ENCODE results near the gene SLC24A3. TPM values are rescaled to one million over a fixed set of nuclear protein-coding genes. Genes with fewer than 3 reads are reported as not detected.

Gene SLC24A3
- total RNA-seq, 2 experiments from 2014 or later, result not detected

- POLR2A ChIA-PET, result no interaction called here
- peaks cover 14% of the 10 kb centered on the region for H3K4me1 Mint-ChIP-seq
- no peak for DNase-seq
- H3K36me3 Mint-ChIP-seq (ENCODE audit: low read depth), result no peaks in the 10 kb centered on the region
- no peak overlapping the region for H3K4me3 Mint-ChIP-seq
- no peaks in the 10 kb centered on the region for H3K27me3 Mint-ChIP-seq
- H3K27ac Mint-ChIP-seq, result no peak overlapping the region
- CTCF ChIA-PET, result no interaction called here
- no peaks in the 10 kb centered on the region for H3K9me3 Mint-ChIP-seq
These were observed 239.5 kb downstream of the SLC24A3 start for GRCh38 chr20:19451923-19452295.

DNA sequence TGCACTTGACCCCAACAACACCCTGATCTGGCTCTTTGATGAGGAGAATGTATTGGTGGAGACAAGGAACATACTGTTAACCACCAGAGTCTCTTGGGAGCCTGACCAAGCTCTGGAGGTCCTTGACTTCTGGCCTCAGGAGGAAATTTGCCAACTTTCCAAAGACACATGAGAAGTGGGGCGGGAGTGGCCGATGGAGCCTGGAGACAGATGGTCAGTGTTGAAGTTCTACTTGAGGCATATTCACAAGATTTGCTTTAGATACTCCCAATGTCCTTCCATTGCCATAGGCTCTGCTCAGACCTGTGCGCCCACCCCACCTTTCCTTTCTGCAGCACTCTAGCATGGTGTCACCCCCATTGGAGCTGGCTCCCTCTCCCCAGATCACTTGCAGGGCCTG is 241.0 kb downstream of the SLC24A3 start:
- Mint-ChIP-seq H3K27ac (no peak overlapping the region), H3K4me1 (peaks cover 16% of the 10 kb centered on the region), H3K9me3 (no peaks in the 10 kb centered on the region), H3K36me3 (ENCODE audit: low read depth) (no peaks in the 10 kb centered on the region), H3K4me3 (no peak overlapping the region), H3K27me3 (no peaks in the 10 kb centered on the region)
- no peak for DNase-seq
- ChIA-PET POLR2A (no interaction called here), CTCF (no interaction called here)

DNA sequence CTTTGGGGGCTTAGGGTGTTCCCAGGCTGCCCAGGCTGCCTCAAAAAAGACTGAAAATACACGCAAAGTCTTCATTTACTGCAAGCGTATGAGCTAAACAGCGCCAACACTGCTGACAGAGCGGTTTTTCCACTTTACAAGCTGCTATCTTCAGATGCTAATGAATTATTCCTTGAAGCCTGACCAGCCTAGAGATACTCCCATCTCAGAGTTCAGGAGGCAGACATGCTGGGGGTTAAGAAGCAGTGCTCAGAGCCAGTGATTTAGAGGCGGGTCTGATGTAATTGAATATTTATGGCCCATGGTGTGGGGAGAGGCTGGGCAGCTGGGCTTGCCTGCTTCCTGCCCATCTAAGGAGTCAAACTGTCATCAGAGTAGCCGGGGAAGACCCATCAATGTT is 241.4 kb downstream of the SLC24A3 start:
- ChIA-PET CTCF (no interaction called here), POLR2A (no interaction called here)
- H3K4me1 Mint-ChIP-seq, result peaks cover 16% of the 10 kb centered on the region
- H3K27me3 Mint-ChIP-seq, result no peaks in the 10 kb centered on the region
- H3K36me3 Mint-ChIP-seq (ENCODE audit: low read depth), result no peaks in the 10 kb centered on the region
- DNase-seq, result no peak
- H3K4me3 Mint-ChIP-seq, result no peak overlapping the region
- no peaks in the 10 kb centered on the region for H3K9me3 Mint-ChIP-seq
- H3K27ac Mint-ChIP-seq, result no peak overlapping the region

DNA sequence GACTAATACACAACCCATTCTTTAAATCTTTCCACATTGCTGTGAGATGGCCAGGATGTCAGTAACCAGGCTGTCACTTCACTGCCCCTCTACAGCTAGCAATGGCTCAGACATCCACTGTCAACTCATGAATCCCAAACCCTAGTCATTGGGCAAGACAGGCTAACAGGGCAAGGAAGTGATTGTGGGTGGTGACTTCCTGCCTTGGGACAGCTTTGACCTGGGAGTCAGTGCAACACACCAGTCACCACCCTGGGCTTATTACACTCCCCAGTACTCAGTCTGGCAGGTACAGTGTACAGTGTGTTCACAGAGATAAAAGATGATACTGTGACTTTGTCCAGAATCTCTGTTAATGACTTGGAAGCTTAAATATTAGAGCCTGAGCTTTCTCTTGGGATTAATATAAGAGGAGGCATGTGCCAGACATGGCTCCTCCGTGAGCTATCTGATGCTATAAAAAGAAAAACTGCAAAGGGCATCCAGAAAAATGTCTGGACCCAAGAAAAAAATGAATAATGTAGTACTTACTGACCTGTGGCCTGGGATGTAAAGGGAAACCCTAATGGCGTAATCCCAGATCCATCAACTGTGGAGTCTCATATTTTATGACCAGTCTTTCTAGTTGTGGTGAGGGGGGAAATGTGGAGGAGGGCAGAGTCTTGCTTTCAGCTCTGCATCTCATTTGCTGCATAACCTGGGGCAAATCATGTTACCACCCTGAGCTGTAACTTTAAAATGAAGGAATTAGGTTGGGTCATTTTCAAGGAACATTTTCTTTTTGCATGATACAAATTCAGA is 244.4 kb downstream of the SLC24A3 start:
- no peak for DNase-seq
- H3K9me3 Mint-ChIP-seq, result no peaks in the 10 kb centered on the region

GRCh38 chr20:19457611-19458010 is 245.2 kb downstream of the SLC24A3 start:
- Mint-ChIP-seq H3K27me3 (no peaks in the 10 kb centered on the region), H3K4me1 (peaks cover 2% of the 10 kb centered on the region), H3K27ac (no peak overlapping the region), H3K36me3 (ENCODE audit: low read depth) (no peaks in the 10 kb centered on the region), H3K4me3 (no peak overlapping the region), H3K9me3 (no peaks in the 10 kb centered on the region)
- ChIA-PET POLR2A (no interaction called here), CTCF (no interaction called here)
- no peak for DNase-seq

More for the DNA sequence above, 244.4 kb downstream of the SLC24A3 start:
- no peak overlapping the region for H3K27ac Mint-ChIP-seq
- peaks cover 10% of the 10 kb centered on the region for H3K4me1 Mint-ChIP-seq
- ChIA-PET POLR2A (no interaction called here), CTCF (no interaction called here)
- no peaks in the 10 kb centered on the region for H3K36me3 Mint-ChIP-seq (ENCODE audit: low read depth)
- H3K4me3 Mint-ChIP-seq, result no peak overlapping the region
- H3K27me3 Mint-ChIP-seq, result no peaks in the 10 kb centered on the region

GRCh38 chr20:19460386-19460785 is 247.9 kb downstream of the SLC24A3 start:
- ChIA-PET POLR2A (no interaction called here), CTCF (no interaction called here)
- peaks cover 2% of the 10 kb centered on the region for H3K4me1 Mint-ChIP-seq
- no peaks in the 10 kb centered on the region for H3K9me3 Mint-ChIP-seq
- H3K27ac Mint-ChIP-seq, result no peak overlapping the region
- no peak overlapping the region for H3K4me3 Mint-ChIP-seq
- DNase-seq, result no peak
- H3K27me3 Mint-ChIP-seq, result no peaks in the 10 kb centered on the region
- H3K36me3 Mint-ChIP-seq (ENCODE audit: low read depth), result no peaks in the 10 kb centered on the region

DNA sequence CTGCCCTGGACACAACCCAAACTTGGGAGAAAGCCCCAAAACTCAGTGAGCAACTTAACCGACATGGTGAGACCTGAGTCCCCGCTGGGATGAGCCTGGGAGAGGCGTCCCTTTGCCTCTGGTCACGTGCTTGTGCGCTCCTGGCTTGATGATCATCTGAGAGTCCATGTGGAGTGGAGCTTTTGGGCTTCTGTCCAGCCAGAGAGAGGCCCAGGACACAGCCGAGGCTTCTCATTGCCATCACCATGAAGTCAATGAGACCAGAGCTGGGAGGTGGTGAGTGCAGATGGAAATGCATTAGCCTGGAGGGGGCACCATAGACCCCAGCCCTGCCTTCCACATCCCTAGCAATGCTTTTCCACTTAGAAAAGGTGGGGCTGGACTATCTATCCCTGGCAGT is 250.0 kb downstream of the SLC24A3 start:
- CTCF ChIA-PET, result no interaction called here
- Mint-ChIP-seq H3K4me1 (peaks cover 2% of the 10 kb centered on the region), H3K4me3 (no peak overlapping the region), H3K27ac (no peak overlapping the region), H3K36me3 (ENCODE audit: low read depth) (no peaks in the 10 kb centered on the region), H3K9me3 (no peaks in the 10 kb centered on the region), H3K27me3 (no peaks in the 10 kb centered on the region)
- POLR2A ChIA-PET, result no interaction called here
- DNase-seq, result no peak

- H3K9me3 Mint-ChIP-seq, result no peaks in the 10 kb centered on the region
- DNase-seq, result no peak
- H3K27ac Mint-ChIP-seq, result no peak overlapping the region
- H3K36me3 Mint-ChIP-seq (ENCODE audit: low read depth), result no peaks in the 10 kb centered on the region
- no peaks in the 10 kb centered on the region for H3K27me3 Mint-ChIP-seq
- ChIA-PET POLR2A (no interaction called here), CTCF (no interaction called here)
- no peaks in the 10 kb centered on the region for H3K4me1 Mint-ChIP-seq
- H3K4me3 Mint-ChIP-seq, result no peak overlapping the region
These were observed 251.2 kb downstream of the SLC24A3 start for GRCh38 chr20:19463597-19463996.

- Mint-ChIP-seq H3K4me1 (no peaks in the 10 kb centered on the region), H3K27ac (no peak overlapping the region), H3K27me3 (no peaks in the 10 kb centered on the region), H3K4me3 (no peak overlapping the region), H3K9me3 (no peaks in the 10 kb centered on the region), H3K36me3 (ENCODE audit: low read depth) (no peaks in the 10 kb centered on the region)
- ChIA-PET POLR2A (no interaction called here), CTCF (no interaction called here)
- DNase-seq, result no peak
These were observed 253.1 kb downstream of the SLC24A3 start for GRCh38 chr20:19465536-19465935.

DNA sequence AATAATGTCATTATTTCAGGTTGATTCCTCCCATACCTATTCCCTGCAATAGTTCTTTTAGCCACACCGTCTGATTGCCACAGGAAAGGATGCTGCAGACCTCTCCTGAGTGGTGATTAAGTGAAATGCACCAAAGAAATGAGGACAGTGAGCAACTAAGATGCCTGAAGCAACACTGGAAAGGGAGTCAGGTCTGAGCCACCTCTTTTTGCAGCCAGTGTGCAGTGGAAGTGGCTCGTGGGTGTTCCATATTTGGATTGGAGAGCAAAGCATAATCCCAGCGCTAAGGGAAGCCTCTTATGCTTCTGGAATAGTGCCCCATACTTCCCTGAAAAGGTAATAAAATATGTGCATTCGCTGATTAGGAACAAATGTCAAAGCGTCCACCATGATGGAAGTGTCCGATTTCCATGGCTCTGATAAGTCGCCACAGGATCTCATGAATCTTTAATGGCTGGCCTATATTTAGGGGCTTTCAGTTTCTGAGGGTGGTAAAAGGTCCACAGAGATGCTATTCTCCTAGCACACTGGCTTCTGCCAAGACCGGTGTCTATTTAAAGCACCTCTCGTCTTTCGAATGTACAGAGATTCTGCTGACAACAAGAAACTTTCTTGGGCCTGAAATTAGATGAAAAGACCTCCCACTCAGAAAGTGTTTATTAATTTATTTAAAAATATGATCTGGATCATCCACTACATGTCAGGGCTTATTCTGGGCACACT is 253.9 kb downstream of the SLC24A3 start:
- no peak overlapping the region for H3K27ac Mint-ChIP-seq
- no peaks in the 10 kb centered on the region for H3K4me1 Mint-ChIP-seq

GRCh38 chr20:19473216-19473921 is 260.9 kb downstream of the SLC24A3 start:
- H3K36me3 Mint-ChIP-seq (ENCODE audit: low read depth), result no peaks in the 10 kb centered on the region
- ChIA-PET CTCF (no interaction called here), POLR2A (interaction anchor here (0.6 kb wide), 1 partner anchor 98 kb away, joined by 4 read pairs; no protein-coding TSS in a partner anchor)
- DNase-seq, result no peak
- no peaks in the 10 kb centered on the region for H3K9me3 Mint-ChIP-seq
- no peak overlapping the region for H3K27ac Mint-ChIP-seq
- H3K27me3 Mint-ChIP-seq, result no peaks in the 10 kb centered on the region
- no peaks in the 10 kb centered on the region for H3K4me1 Mint-ChIP-seq
- no peak overlapping the region for H3K4me3 Mint-ChIP-seq

More for the DNA sequence above, 253.9 kb downstream of the SLC24A3 start:
- no peaks in the 10 kb centered on the region for H3K27me3 Mint-ChIP-seq
- no peaks in the 10 kb centered on the region for H3K9me3 Mint-ChIP-seq
- no peak overlapping the region for H3K4me3 Mint-ChIP-seq
- DNase-seq, result no peak
- POLR2A ChIA-PET, result no interaction called here
- CTCF ChIA-PET, result no interaction called here
- H3K36me3 Mint-ChIP-seq (ENCODE audit: low read depth), result no peaks in the 10 kb centered on the region

DNA sequence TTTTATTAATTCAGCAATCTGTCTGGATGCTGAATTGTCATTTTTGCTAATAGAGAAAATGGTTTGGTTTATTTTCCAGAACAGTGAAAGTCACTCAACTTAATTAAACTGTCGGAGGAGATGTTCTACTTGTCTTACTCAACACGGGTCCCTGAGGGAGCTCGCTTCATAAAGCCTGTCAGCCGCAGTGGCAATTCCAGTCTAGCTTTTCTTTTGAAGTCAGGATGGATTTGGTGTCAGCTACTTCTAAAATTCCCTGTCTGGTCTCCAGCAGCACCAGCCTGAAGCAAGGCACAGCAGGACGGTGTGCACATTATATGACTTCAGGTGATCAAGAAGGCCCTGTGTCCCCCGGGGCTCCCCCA is 261.5 kb downstream of the SLC24A3 start:
- H3K4me1 Mint-ChIP-seq, result no peaks in the 10 kb centered on the region
- H3K36me3 Mint-ChIP-seq (ENCODE audit: low read depth), result no peaks in the 10 kb centered on the region
- POLR2A ChIA-PET, result no interaction called here
- H3K4me3 Mint-ChIP-seq, result no peak overlapping the region
- no peaks in the 10 kb centered on the region for H3K27me3 Mint-ChIP-seq
- CTCF ChIA-PET, result no interaction called here
- no peaks in the 10 kb centered on the region for H3K9me3 Mint-ChIP-seq
- no peak for DNase-seq
- no peak overlapping the region for H3K27ac Mint-ChIP-seq

DNA sequence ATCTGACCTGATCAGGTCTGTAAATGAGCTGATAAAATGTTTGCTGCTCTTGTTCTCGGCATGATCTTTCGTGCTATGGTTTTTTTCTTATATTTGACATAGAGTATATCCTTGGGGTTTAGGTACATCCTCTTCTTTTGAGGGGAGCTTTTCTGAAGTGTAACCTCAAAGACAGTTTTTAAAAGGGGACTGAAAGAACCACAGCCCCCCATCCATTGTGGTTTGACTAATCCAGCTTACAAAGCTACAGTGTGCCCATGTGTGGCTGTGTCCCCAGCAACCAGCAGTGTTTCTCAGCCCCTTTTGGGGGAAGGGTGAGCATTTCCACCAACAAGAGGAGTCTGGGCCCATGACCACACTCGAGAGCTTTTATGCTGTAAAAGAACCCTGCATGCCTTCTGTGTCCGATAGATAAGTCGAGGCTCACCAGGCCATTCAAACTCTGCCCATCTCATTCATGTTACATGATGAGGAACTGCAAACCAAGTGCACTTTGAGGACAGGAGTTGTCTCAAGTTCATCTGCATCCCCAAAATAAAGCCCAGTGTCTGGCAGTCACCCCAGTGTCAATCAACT is 266.0 kb downstream of the SLC24A3 start:
- H3K4me3 Mint-ChIP-seq, result no peak overlapping the region
- POLR2A ChIA-PET, result no interaction called here
- H3K9me3 Mint-ChIP-seq, result no peaks in the 10 kb centered on the region
- CTCF ChIA-PET, result no interaction called here
- H3K27ac Mint-ChIP-seq, result no peak overlapping the region
- no peaks in the 10 kb centered on the region for H3K27me3 Mint-ChIP-seq
- no peaks in the 10 kb centered on the region for H3K4me1 Mint-ChIP-seq
- H3K36me3 Mint-ChIP-seq (ENCODE audit: low read depth), result no peaks in the 10 kb centered on the region
- no peak for DNase-seq

Data from activated CD4-positive, alpha-beta T cell treated with anti-CD3 and anti-CD28 coated beads, Interleukin-2, amount 10 ng/mL, durations not matched to agents 7 days and 5 days (primary cell).